IPS DF 4.7 (cell line): Measurements from ENCODE around the gene GOLGA6L10.
"Not testable (repeated sequence)": the region's sequence is repeated elsewhere in the genome, so short reads cannot be mapped to it uniquely, and the experiment has no call there.

ENCODE experiments used
- DNase-seq: peaks from one replicate; pipeline ENCODE4 v3.0.0-alpha.2; 2013; ENCODE audit warnings: low spot score; ENCODE audit errors: extremely low read depth

GOLGA6L10 gene

DNA sequence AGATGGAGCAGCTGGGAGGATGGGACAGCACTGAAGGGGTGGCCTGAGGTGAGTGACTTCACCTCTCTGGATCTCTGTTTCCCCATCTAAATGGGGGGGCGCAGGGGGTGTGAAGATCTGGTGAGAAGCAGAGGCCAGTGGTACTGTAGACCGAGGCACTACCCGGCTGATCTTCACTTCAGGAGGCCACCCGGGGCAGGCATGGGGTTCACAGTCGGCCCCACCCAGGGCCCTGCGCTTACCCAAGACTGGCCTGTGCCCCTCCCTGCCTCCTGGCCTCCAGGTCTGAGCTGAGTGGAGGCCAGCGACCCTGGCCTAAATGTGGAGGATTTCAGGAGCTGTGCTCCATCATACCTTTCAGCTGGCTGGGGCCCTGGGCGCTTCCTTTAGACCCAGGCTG, 31.0 kb downstream of the GOLGA6L10 start:
- DNase-seq: not testable (repeated sequence)

DNA sequence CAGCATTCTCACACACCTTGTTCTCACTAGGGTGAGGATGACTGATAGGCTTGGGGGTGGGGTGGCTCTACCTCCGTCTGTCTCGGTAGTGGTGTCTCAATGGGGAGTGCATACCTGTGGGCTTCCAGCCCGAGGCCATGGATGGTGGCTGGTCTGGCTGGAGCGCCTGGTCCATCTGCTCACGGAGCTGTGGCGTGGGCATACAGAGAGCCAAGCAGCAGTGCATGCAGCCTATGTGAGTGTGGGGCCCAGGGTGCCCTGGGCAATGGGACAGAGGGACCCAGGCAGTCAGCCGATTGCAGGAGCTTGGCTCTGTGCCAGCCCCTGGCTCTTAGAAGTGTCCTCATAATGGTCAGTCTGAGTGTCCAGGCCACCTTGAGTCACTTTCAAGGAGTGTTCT, 31.8 kb downstream of the GOLGA6L10 start:
- DNase-seq: not testable (repeated sequence)

DNA sequence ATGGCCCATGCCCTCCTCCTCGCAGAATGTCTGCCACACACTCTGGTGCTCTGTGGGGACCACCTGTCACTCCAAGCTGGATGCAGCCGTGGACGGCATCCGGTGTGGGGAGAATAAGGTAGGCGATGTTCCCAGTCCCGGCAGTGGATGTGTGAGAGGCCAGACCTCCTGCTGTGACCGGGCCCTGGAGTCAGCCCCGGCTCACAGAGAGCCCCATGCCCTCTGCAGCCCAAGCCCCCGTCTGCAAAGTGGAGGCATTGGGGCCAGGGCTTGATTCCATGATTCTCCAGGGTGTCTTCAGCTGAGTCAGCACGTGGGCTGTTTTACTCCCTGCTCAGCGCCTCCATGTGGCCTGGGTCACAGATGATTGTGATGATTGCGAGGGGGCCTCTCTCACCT, 32.2 kb downstream of the GOLGA6L10 start:
- no peak for DNase-seq

DNA sequence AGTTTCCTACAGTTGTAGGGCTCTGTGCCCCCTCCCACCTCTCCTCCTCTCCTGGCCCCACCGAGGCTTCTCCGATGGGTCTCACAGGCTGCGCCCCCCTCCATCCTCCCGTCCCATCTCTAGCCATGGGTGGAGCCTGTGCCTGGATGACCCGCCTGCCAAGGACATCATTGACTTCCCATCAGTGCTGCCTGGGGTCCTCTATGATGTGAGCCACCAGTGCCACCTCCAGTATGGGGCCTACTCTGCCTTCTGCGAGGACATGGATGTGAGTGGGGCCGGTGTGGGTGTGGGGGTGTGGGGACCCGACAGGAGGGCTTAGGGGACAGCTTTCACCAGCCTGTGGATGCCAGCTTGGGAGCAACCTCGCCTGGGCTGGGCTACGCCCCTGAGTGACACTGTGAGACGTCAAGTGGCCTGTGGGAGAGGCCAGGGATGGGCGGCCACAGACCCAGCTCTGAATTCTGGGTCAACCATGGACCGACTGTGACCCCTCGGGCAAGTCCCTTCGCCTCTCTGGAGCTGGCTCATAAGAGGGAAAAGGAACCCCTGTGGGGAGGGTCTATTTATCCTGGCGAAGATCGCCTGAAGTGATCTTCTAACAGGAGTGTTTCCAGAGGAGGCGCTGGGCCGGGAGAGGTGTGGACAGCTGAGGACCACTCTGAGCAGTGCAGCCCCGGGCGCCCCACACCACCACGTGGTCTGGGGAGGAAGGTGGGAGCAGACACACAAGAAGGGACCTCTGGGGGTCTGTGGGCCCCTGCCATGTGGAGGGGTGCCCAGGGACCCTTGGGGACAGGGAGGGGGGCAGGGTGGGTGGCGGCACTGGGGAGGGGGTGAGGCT, 32.8 kb downstream of the GOLGA6L10 start:
- DNase-seq: not testable (repeated sequence)

DNA sequence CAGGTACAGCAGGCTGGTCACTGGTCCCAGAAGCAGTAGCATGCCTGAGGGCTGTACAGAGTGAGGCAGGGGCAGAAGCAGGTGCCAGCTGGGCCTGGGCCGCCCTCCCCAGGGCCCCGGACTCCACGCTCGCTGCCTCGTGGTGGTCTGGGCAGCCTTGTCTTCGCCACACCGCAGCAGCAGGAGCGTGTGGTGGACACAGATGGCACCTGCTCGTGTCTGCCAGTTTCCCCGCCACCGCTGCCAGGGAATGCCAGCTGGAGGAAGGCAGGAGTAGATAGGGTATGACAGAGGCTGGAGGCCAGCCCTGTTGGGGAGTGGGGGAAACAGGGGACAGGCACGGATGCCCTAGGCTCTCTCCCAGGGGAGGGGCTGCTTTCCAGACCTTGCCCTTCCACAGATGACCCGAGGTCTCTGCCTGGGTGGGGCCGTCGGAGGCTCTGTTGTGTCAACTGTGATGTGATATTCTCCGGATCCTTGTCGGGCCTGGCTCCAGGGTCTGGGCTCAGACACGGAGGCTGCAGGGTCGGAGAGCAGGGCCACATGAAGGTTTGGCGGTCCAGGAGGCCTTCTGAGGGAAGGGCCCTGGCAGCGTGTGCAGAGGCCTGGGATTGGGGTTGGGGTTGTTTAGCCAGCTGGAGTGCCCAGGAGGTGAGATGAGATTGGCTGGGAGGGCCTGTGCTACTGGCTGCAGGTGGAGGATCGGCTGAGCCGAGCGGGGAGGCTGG, 33.6 kb downstream of the GOLGA6L10 start:
- no peak for DNase-seq

DNA sequence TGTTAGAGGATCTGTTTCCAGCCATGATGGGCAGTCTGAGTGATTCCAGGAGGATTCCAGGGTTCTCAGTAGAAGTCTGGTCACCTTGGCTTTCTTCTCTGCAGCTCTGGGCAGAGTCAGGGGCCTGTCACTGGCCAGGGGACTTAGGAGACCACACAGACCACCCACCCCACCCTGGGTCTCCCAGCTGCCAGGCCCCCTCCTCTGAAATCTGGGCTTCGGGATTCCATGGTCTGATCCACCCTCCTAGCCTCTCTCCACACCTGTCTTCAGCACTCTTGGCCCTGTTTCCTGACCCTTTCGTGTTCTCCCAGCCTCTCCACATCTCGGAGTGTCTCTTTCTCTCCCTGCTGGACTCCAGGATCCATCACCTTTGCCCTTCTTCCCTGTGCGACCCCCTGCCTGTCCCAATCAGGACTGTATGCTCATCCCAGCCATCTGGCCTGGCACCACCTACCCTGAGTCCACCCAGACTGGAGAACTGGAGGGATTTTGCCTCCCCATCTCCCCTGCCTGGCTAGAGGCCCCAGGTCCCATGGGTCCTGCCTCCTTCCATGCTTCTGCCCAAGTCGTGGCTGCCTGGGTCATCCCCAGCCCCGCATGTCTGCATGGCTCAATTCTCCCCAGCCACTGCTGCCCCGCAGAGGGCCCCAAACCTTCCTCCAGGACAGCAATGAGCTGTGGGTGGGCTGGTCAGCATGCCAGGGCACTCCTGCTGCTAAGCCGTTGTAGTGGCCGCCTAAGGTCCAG, 34.3 kb downstream of the GOLGA6L10 start:
- DNase-seq: no peak

DNA sequence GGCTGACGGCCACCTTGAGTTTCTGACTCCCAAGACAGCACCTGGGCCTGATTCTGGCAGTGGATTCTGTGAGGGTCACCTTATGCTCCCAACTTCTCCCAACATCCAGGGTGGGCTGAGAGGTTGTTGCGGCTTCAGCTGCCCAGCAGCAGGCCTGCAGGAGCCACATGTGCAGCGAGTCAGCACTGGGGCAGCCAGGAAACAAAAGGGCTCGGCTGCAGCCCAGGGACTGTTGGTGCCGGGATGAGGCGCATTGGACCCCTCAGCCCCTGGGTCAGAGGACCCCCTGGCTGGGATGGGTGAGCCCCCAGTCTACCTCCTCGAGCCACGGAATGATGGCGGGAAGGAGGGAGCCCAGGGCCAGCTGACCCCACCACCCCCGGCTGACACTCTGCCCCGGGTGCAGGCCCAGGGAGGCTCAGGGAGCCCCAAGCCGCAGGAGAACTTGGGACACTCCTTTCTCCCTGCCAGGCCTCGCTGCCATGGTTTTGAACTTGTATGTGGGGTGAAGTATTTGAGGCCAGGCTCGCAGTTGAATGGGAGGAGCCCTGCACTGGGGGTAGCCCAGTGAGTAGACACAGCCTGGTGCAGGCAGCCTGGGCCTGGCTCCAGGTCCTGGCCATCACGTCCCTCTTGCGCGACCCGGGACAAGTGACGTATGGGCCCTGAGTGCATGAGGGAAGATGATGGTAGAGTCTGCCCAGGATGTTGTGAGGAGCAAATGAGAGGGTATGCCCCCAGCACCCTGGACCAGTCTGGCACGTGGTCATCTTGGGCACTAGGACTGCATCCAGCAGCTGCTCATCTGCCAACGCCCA, 35.1 kb downstream of the GOLGA6L10 start:
- DNase-seq: not testable (repeated sequence)

DNA sequence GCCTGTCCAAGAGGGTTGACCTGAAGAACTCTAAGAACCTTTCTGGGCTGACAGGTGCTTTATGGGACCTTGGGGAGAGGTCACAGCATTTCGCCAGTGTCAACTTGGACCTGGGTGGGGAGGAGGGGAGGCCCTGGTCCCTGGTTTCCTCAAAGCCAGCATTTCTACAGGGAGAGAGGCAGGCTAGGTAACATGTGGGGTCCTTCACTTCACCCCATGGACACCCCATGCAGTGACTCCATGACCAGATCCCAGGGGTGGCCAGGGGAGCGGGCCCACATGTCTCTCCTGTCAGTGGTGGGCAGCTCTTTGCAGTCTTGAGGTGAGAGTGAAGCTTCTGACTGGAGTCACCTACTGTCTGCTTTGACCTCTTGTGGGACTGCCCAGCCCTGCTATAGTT, 35.8 kb downstream of the GOLGA6L10 start:
- DNase-seq: no peak

DNA sequence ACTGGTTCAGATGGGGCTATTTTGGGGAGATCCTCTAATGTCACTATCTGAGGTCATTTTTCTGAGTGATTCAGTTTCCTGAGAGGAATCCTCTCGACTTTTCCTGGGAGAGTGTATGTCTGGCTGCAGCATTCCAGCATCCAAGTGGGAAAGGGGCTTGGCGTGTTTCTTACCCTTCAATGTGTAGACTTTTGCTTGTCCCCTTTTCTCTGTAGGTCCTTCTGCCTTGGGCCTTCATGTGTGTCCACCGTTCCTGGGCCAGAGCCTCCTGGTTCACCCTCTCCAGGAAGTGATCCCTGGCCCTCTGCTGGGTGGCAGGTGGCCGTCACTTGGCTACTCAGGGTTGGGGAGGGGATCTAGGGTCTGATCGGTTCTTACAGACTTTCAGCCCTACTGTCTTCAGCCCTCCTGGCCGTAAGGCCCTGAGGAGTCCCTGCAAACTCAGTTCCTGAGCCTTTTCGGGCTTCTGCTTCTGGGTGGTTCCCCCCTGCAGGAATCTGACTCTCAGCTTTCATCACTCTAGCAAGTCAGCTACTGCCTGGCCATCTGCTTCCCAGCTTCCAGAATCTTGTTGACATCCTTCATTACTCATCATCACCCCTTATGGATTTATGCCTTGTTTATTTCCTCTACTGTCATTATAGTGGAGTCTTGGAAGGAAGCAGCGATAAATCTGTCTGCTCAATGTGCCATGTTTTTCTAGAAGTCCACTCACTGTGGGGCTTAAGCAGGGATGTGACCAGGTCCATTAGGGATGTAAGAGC, 36.5 kb downstream of the GOLGA6L10 start:
- no peak for DNase-seq

DNA sequence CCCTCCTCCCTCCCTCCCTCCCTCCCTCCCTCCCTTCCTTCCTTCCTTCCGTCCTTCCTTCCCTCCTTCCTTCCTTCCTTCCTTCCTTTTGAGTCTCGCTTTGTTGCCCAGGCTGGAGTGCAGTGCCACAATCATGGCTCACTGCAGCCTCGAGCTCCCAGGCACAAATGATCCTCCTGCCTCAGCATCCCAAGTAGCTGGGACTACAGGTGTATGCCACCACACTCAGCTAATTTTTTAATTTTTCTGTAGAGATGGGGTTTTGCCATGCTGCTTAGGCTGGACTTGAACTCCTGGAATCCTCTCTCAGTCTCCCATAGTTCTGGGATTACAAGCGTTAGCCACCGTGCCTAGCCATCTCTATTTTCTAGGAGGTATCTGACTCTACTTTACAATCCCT, 38.0 kb downstream of the GOLGA6L10 start:
- not testable (repeated sequence) for DNase-seq

DNA sequence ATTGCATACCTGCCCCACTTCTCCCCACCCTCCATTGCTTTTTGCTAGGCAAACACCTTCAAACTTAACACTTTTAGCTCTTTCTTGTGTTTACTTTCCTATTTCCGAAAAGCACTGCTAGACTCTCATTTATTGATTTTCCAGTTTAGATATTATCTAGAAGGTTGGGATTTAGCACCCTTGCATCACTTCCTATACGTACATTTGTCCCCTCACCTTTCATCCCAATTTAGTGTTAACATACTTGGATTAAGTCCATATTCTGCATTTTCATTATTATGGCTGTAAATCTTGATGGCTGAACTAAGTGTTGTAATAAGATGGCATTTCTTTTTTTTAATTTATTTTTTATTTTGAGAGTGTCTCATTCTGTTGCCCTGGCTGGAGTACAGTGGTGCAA, 39.5 kb downstream of the GOLGA6L10 start:
- no peak for DNase-seq

DNA sequence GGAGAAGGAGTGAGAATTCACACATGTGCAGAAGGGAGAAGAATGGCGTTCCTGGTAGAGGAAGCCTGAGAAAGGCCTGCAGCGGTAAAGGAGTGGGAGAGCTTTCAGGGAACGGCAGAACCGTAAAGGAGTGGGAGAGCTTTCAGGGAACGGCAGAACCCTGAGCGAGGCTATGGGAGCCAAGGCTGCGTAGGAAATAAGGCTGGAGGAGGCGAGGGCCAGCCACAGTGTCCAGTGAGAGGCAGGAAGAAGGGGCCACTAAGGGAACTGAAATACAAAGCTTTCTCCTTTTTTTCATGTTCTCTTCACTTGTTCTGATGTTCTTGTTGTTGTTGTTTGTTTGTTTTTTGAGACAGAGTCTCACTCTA, 41.6 kb downstream of the GOLGA6L10 start:
- DNase-seq: no peak

DNA sequence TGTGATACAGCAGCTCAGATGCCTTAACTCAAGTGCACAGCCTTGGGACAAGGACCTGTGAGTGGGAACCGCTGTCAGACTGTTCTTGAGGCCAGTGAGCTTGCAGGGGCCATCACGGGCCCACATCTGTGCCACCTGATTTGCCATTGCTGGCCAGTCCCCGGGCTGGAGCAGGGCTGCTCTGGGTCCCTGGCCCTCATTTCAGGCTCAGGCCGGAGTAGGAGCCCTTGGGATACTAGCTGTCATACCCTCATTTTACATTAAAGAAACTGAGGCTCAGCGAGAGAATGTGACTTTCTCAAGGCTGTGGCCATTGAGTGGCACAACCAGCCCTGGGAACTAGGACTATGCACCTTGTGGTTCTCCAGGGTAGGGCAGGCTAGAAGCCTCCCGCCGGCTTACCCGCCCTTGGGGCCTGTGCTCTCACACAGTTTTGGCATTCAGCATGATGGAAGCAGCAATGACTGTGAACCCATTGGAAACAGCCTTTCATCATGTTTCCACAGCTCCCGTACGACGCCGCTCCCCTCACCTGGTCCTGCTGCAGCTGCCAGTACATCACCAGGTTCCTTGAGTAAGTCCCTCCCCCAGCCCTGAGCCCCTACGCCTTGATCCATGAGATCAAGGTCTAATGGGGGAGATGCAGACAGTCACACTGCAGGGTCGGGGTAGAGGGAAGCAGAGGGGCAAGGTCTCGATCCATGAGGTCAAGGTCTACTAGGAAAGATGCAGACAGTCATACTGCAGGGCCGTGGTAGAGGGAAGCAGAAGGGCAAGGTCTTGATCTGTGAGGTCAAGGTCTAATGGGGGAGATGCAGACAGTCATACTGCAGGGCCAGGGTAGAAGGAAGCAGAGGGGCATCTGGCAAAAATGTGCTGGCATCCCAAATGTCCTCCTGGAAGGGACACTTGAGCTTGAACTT, 42.2 kb downstream of the GOLGA6L10 start:
- DNase-seq: no peak

DNA sequence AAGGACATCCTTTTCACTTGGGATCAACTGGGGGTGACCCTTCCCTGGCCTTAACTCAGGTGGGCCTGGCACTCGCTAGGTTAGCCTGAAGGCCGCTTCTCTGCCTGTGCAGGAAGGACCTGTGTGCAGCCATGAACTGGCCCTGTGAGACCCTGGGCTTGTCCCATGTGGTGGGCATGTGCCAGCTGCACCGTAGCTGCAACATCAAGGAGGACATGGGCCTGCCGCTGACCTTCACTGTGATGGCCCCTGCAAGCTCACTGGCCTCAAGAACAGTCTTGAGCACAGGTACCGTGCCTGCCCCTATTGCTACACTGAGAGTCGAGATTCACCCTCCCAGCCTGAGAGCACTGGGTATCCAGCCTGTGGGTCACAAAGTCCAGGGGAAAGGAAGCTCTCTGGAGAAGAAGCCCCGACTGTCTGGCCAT, 43.6 kb downstream of the GOLGA6L10 start:
- DNase-seq: no peak

DNA sequence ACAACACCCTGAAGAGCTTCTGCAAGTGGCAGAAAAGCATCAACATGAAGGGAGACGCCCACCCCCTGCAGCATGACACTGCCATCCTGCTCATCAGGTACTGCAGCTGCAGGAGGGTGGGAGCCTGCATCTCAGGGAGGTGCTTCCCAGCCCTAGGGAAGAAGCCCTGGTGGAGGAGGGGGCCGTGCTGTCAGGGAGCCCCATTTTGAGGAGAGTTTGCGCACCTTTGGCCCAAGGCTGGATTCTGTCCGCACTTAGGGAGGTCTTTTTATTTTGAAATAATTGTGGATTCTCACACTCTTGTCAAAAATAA, 44.5 kb downstream of the GOLGA6L10 start:
- no peak for DNase-seq

DNA sequence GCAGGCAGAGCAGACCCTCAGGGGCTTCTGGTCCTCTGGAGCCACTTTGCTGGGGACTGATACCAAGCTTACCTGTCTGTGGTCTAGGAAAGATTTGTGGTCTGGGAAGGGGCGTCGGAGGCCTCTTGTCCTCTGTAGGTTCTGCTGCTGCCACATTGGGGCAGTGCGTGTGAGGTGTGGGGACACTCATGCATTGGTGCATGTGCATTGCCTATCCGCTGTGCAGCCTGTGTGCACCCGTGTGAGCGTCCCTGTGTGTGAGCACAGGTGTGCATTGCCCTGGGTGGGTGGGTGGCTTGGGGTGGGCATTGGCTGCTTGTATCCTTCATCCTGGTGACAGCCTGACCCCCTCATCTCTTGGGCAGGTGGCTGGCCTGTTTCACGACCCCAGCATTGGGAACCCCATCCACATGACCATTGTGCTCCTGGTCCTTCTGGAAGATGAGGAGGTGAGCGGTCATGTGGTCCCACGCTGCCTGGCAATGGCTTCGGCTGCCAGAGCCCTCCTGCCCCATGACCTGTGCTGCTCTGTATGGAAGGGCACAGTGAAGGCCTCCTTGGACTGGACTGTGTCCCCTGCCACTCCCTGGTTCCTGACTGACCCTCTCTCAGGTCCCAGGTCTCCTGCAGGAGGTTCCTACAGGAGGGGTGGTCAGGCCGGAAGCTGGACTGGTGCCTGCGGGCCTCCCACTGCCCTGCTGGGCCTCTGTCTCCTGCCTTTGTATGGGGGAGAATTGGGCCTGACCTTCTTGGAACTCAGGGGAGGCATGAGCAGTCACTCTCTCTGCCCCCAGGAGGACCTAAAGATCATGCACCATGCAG, 45.1 kb downstream of the GOLGA6L10 start:
- DNase-seq: no peak

DNA sequence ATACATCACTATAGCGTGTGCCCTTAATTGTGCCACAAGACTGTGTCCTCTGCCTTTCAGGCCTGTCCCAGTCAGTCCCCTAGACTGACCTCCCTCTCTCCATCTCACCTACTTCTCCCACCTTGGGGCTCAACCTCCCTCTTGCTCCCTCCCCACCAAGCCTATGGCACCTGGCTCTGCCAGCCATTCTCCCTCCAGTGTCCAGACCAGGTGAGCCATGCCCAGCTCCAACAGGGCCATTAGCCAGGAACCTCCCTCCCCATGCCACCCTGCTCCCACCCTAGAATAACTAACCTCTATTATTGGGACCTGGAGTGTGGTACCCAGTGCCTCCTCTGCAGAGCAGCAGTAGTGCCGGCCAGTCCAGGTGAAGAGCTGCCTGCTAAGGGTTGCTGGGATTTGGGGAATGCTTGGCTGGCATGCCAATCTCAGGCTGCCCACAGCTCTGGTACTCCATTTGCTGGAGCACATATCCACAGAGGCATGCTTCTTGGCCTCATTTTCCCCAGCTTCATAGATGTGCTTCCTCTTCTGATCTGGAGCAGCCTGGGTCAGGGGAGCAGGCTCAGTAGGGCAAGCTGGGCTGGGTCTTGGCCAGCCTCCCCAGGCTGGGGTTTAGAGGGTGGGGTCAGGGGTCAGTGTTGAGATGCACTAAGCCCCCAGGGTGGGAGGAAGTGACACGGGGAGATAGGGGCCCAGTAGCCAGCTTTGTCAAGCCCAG, 47.8 kb downstream of the GOLGA6L10 start:
- no peak for DNase-seq

DNA sequence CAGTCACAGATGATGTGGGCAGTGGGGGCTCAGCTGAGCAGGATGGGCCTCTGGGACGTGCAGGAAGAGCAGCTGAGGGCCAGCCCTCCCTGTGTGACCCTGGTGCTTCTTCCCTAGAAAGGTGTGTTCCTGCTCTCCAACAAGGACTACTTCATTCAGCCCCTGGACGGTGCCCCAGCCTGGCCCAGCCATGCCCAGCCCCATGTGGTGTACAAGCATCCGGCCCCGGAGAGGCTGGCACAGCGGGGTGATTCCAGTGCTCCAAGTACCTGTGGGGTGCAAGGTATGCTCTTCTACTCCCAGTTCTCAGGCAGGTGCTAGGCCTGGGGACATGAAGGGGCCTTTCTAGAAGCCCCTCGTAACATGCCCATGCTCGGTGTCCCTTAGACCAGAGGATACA, 48.4 kb downstream of the GOLGA6L10 start:
- no peak for DNase-seq
